ENCODE measurements around the gene DOCK2.

DNA sequence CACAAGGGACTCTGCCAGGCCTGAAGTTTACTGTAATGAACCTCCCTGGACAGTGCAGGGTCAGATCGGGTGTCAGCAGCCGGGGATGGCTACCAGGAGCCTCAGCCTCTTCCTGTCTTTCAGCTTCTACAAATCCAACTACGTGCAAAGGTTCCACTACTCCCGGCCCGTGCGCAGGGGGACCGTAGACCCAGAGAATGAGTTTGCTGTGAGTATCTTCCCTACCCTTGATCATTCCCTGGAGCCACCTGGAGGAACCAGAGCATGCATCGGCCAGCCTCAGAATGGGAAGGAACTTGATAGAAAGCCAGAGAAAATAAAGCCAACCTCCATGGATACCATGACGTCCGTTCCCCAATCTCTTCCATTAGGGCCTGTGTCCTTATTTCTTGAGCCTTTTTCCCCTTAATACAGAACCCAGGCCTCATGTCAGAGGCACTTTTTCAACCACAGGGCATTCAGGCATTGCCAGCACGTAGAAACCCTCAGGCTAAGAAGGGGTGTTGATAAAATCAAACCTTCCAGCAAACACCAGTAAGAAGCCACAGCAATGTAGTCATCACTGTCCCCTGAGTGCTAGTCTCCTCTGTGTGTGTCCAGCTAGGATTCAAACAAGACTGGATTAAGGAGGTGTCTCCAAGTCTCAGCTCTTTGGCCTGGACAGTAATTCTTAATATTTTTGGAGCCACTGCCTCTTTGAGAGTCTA lies 419.6 kb downstream of the DOCK2 start:
- TF ChIP-seq, protein P1, sequence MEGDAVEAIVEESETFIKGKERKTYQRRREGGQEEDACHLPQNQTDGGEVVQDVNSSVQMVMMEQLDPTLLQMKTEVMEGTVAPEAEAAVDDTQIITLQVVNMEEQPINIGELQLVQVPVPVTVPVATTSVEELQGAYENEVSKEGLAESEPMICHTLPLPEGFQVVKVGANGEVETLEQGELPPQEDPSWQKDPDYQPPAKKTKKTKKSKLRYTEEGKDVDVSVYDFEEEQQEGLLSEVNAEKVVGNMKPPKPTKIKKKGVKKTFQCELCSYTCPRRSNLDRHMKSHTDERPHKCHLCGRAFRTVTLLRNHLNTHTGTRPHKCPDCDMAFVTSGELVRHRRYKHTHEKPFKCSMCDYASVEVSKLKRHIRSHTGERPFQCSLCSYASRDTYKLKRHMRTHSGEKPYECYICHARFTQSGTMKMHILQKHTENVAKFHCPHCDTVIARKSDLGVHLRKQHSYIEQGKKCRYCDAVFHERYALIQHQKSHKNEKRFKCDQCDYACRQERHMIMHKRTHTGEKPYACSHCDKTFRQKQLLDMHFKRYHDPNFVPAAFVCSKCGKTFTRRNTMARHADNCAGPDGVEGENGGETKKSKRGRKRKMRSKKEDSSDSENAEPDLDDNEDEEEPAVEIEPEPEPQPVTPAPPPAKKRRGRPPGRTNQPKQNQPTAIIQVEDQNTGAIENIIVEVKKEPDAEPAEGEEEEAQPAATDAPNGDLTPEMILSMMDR (IDR thresholded peaks at IDR 0.05) = no peak
- no peak for TF ChIP-seq MXI1 (IDR thresholded peaks at IDR 0.05; ENCODE audit: low read depth, low read length)
- TF ChIP-seq, protein P2, sequence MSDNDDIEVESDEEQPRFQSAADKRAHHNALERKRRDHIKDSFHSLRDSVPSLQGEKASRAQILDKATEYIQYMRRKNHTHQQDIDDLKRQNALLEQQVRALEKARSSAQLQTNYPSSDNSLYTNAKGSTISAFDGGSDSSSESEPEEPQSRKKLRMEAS (IDR thresholded peaks at IDR 0.05; ENCODE audit: low read depth) = no peak
- TF ChIP-seq TAF1 (IDR thresholded peaks at IDR 0.05; ENCODE audit: borderline replicate concordance, low read depth, low read length) = no peak
- TF ChIP-seq, protein P3, sequence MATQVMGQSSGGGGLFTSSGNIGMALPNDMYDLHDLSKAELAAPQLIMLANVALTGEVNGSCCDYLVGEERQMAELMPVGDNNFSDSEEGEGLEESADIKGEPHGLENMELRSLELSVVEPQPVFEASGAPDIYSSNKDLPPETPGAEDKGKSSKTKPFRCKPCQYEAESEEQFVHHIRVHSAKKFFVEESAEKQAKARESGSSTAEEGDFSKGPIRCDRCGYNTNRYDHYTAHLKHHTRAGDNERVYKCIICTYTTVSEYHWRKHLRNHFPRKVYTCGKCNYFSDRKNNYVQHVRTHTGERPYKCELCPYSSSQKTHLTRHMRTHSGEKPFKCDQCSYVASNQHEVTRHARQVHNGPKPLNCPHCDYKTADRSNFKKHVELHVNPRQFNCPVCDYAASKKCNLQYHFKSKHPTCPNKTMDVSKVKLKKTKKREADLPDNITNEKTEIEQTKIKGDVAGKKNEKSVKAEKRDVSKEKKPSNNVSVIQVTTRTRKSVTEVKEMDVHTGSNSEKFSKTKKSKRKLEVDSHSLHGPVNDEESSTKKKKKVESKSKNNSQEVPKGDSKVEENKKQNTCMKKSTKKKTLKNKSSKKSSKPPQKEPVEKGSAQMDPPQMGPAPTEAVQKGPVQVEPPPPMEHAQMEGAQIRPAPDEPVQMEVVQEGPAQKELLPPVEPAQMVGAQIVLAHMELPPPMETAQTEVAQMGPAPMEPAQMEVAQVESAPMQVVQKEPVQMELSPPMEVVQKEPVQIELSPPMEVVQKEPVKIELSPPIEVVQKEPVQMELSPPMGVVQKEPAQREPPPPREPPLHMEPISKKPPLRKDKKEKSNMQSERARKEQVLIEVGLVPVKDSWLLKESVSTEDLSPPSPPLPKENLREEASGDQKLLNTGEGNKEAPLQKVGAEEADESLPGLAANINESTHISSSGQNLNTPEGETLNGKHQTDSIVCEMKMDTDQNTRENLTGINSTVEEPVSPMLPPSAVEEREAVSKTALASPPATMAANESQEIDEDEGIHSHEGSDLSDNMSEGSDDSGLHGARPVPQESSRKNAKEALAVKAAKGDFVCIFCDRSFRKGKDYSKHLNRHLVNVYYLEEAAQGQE (IDR thresholded peaks at IDR 0.05; ENCODE audit: low read depth, low read length) = no peak
- TF ChIP-seq EP300 (IDR thresholded peaks at IDR 0.05; ENCODE audit: borderline replicate concordance in 1 of 2, low read depth in 1 of 2, low read length in 1 of 2) = no peak
- TF ChIP-seq RAD21 (IDR thresholded peaks at IDR 0.05; ENCODE audit: low read length) = no peak
- no peak for TF ChIP-seq SIN3A (IDR thresholded peaks at IDR 0.05; ENCODE audit: borderline replicate concordance, low read depth, low read length)
- no peak for TF ChIP-seq YY1 (IDR thresholded peaks at IDR 0.05; ENCODE audit: low read depth)
- TF ChIP-seq TCF12 (IDR thresholded peaks at IDR 0.05) = no peak

Measured in SK-N-SH (cell line).